SU-DHL-6 (cell line): ENCODE data around the gene FAM120A.

ENCODE experiments used
- H2AFZ ChIP-seq: fragments of 200-600 bp; sonication (generic); 2 replicates; pipeline ENCODE4 v1.6.1; 2014; ENCODE audit warnings: low read depth, mild to moderate bottlenecking, moderate library complexity, mixed read lengths, antibody characterized with exemption, low read length; ENCODE audit not compliant: severe bottlenecking
- H3F3A ChIP-seq: fragments of 200-600 bp; shearing (Covaris generic); 2 replicates; pipeline ENCODE4 v1.6.0; 2016; ENCODE audit warnings: antibody characterized with exemption, mild to moderate bottlenecking; ENCODE audit not compliant: insufficient read depth
- H3K27ac ChIP-seq: fragments of 200-600 bp; sonication (generic); 2 replicates; pipeline ENCODE4 v1.5.1; 2016; ENCODE audit warnings: low read depth, mild to moderate bottlenecking, low read length, moderate library complexity, mixed read lengths
- H3K27me3 ChIP-seq: fragments of 200-600 bp; sonication (generic), shearing (Covaris generic); 2 replicates; pipeline ENCODE4 v1.6.0; 2014; ENCODE audit warnings: mild to moderate bottlenecking, low read length
- H3K36me3 ChIP-seq: fragments of 200-600 bp; sonication (generic); 2 replicates; pipeline ENCODE4 v1.6.1; 2014; ENCODE audit warnings: mild to moderate bottlenecking, low read length, mixed read lengths
- H3K4me2 ChIP-seq: fragments of 300-600, 200-600 bp; shearing (Covaris generic), sonication (generic); 2 replicates; pipeline ENCODE4 v1.6.0; 2014; ENCODE audit warnings: low read length, low read depth, mild to moderate bottlenecking; ENCODE audit not compliant: poor library complexity, severe bottlenecking
- H3K4me3 ChIP-seq: fragments of 200-600 bp; sonication (generic); 2 replicates; pipeline ENCODE4 v1.5.1; 2014; ENCODE audit warnings: antibody characterized with exemption, low read length, mild to moderate bottlenecking, mixed read lengths; ENCODE audit not compliant: insufficient read depth, poor library complexity, severe bottlenecking
- H3K79me2 ChIP-seq: fragments of 200-600 bp; sonication (generic); 2 replicates; pipeline ENCODE4 v1.6.1; 2014; ENCODE audit warnings: mild to moderate bottlenecking, low read length, moderate library complexity; ENCODE audit not compliant: insufficient read depth
- H3K9ac ChIP-seq: fragments of 200-600 bp; sonication (generic); 2 replicates; pipeline ENCODE4 v1.7.0; 2014; ENCODE audit warnings: mild to moderate bottlenecking, low read length
- H3K9me2 ChIP-seq: fragments of 200-600 bp; sonication (generic); replicated peaks from 2 replicates; pipeline ENCODE4 v1.6.1; 2014; ENCODE audit warnings: low read length; ENCODE audit not compliant: insufficient read depth
- H3K9me3 ChIP-seq: fragments of 200-600 bp; sonication (generic); 2 replicates; pipeline ENCODE4 v1.6.1; 2014; ENCODE audit warnings: low read length, mixed read lengths; ENCODE audit not compliant: insufficient read depth
- H4K20me1 ChIP-seq: fragments of 200-600 bp; sonication (generic); 2 replicates; pipeline ENCODE4 v1.6.1; 2014; ENCODE audit warnings: low read depth, mild to moderate bottlenecking, antibody characterized with exemption, low read length, moderate library complexity, mixed read lengths
- CTCF ChIP-seq: fragments of 200-600 bp; sonication (generic); IDR thresholded peaks from one replicate; pipeline ENCODE4 v1.5.1; 2017; ENCODE audit warnings: antibody characterized with exemption, mild to moderate bottlenecking, low read length, moderate library complexity; ENCODE audit not compliant: insufficient read depth, poor library complexity, severe bottlenecking
- EZH2phosphoT487 ChIP-seq: fragments of 200-600 bp; sonication (generic), shearing (Covaris generic); conservative IDR thresholded peaks from 2 replicates; pipeline ENCODE4 v1.6.1; 2018; ENCODE audit warnings: mild to moderate bottlenecking, antibody characterized with exemption, low read length, moderate library complexity, mixed read lengths

The FAM120A gene

GRCh38 chr9:93431539-93432105, 19.9 kb upstream of the FAM120A start:
- Histone ChIP-seq H3K4me3 (no peak overlapping the region), H2AFZ (no peak overlapping the region), H3K9me3 (no peaks in the 10 kb centered on the region), H3K27ac (no peak overlapping the region), H3K79me2 (no peaks in the 10 kb centered on the region), H3K4me2 (no peak overlapping the region), H3F3A (no peaks in the 10 kb centered on the region), H4K20me1 (no peaks in the 10 kb centered on the region), H3K9ac (no peak overlapping the region), H3K36me3 (no peaks in the 10 kb centered on the region), H3K9me2 (no peaks in the 10 kb centered on the region), H3K27me3 (no peaks in the 10 kb centered on the region)
- no peak for TF ChIP-seq EZH2phosphoT487
- no peak for TF ChIP-seq CTCF

GRCh38 chr9:93432964-93433363, 18.5 kb upstream of the FAM120A start:
- Histone ChIP-seq H3K27me3 (no peaks in the 10 kb centered on the region), H2AFZ (no peak overlapping the region), H4K20me1 (no peaks in the 10 kb centered on the region), H3F3A (no peaks in the 10 kb centered on the region), H3K4me2 (no peak overlapping the region), H3K9me3 (no peaks in the 10 kb centered on the region), H3K36me3 (no peaks in the 10 kb centered on the region), H3K4me3 (no peak overlapping the region), H3K9me2 (no peaks in the 10 kb centered on the region), H3K9ac (no peak overlapping the region), H3K27ac (no peak overlapping the region), H3K79me2 (no peaks in the 10 kb centered on the region)
- TF ChIP-seq CTCF (no peak), EZH2phosphoT487 (no peak)

GRCh38 chr9:93434056-93434455, 17.4 kb upstream of the FAM120A start:
- Histone ChIP-seq H3K36me3 (no peaks in the 10 kb centered on the region), H3K9me3 (no peaks in the 10 kb centered on the region), H4K20me1 (no peaks in the 10 kb centered on the region), H3F3A (no peaks in the 10 kb centered on the region), H3K27me3 (no peaks in the 10 kb centered on the region), H3K9ac (no peak overlapping the region), H3K27ac (no peak overlapping the region), H3K4me2 (no peak overlapping the region), H3K4me3 (no peak overlapping the region), H3K9me2 (no peaks in the 10 kb centered on the region), H2AFZ (no peak overlapping the region), H3K79me2 (no peaks in the 10 kb centered on the region)
- TF ChIP-seq CTCF (no peak), EZH2phosphoT487 (no peak)
